Measurements from ENCODE around the gene IFT88.

IFT88 gene

DNA sequence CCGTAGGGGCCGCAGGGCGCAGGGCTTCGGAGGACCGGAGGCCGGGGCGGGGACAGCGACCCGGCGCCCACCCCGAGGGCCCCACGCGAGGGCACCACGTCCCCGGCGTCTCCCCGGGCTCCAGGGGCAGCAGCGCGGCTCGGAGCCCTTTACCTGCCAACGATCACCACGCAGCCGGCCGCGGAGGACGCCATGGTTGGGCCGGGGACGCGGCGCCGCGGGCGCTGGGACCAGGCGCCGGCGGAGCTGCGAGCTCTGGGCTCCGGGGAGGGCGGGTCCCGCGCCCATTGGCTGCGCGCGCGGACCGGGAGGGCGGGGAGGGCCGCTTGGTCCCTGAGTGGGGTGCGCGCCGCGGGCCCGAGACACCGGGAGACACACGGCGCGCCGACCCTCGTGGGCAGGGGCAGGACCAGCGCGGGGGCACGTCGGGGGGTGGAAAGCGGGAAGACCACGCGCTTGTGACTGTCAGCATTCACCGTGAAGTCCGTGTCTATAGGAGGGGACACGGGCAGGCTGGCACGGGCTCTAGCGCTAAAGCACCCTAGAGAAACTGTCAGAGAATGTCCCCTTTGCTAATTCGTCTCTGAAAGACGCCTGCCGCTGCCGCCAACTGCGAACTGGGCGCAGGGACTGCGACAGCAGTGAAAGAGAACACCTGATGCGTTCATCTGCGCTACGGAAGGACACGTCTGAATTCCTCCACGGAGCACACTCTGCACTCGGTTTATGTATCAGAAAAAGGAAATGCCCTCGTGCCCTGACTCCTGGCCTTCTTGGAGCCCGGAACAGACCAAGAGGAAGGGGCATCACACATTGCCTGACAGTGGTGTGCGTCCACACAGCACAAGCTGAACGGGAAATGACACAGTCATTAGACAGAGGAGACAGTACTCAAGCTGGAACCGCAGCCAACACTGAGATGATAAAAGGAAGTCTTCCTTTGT, 41.1 kb upstream of the IFT88 start, which contains the start of gene CRYL1:
TSS of gene CRYL1 (minus strand) at position 257 of the 944 bp plus-strand sequence. CDS start at position 194, 63 bp downstream.
- Histone ChIP-seq H3K27ac (ENCODE audit: low read depth, low read length) (no peak within 1 kb of the TSS), H4K5ac (ENCODE audit: low read length) (no peak within 1 kb of the TSS), H3K4me2 (ENCODE audit: low read length) (peak within 1 kb of the TSS; percentile 60), H3K27me3 (ENCODE audit: insufficient read depth, low read length, poor library complexity) (no peaks in the 10 kb centered on the region), H2BK15ac (replicated peaks; ENCODE audit: low read depth) (no peak within 1 kb of the TSS), H3K4me1 (ENCODE audit: control insufficient read depth, low read depth, low read length) (no peaks in the 10 kb centered on the region), H3K4ac (ENCODE audit: low read depth, low read length) (no peak within 1 kb of the TSS), H2BK120ac (ENCODE audit: low read depth, low read length) (no peak within 1 kb of the TSS), H3K79me1 (ENCODE audit: low read length) (no peaks in the 10 kb centered on the region), H3K18ac (ENCODE audit: low read length) (no peak within 1 kb of the TSS), H2BK5ac (ENCODE audit: low read length) (no peak within 1 kb of the TSS), H3K36me3 (ENCODE audit: control insufficient read depth, insufficient read depth, low read length) (no peaks in the 10 kb centered on the region), H4K8ac (ENCODE audit: low read depth, low read length) (no peak within 1 kb of the TSS), H2AK5ac (ENCODE audit: low read length) (no peak within 1 kb of the TSS), H3K4me3 (ENCODE audit: low read length) (peak within 1 kb of the TSS; percentile 33), H3K56ac (ENCODE audit: low read length) (peak within 1 kb of the TSS; percentile 83), H3K79me2 (ENCODE audit: control insufficient read depth, insufficient read depth, low read length) (no peaks in the 10 kb centered on the region), H3K9ac (ENCODE audit: low read length) (peak within 1 kb of the TSS; percentile 56), H3K23ac (ENCODE audit: low read length) (no peak within 1 kb of the TSS)
- peak; percentile 25 for DNase-seq
- no CpG with 5 or more reads among the region's 89 CpGs for WGBS (ENCODE audit: extremely low coverage, insufficient coverage, low lambda C conversion rate)

- no peak overlapping the region for H3K4me3 ChIP-seq (ENCODE audit: low read length)
These were observed 40.3 kb upstream of the IFT88 start for GRCh38 chr13:20526664-20527063.

DNA sequence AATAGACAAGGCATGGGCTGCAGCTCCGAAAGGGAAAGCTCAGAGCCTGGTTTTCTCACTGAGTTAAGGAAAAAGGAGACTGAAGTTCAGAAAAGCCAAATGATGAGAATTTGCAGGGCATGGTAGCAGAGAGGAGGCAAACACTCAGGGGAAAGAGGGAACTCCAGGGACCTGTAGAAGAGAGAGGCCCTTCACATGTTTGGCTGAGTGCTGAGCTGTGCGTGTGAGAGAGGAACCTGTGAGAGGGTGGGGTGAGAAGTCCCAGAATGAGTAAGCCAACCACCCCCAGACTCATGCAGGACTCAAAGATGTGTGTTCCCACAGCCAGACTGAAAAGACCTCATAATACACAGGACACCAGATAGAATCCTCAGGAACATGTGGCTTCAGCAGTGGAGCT, 38.5 kb upstream of the IFT88 start:
- no CpG with 5 or more reads among the region's 2 CpGs for WGBS (ENCODE audit: extremely low coverage, insufficient coverage, low lambda C conversion rate)
- Histone ChIP-seq H3K23ac (ENCODE audit: low read length) (no peak overlapping the region), H3K4ac (ENCODE audit: low read depth, low read length) (no peak overlapping the region), H3K4me3 (ENCODE audit: low read length) (no peak overlapping the region), H3K79me2 (ENCODE audit: control insufficient read depth, insufficient read depth, low read length) (no peaks in the 10 kb centered on the region), H3K36me3 (ENCODE audit: control insufficient read depth, insufficient read depth, low read length) (no peaks in the 10 kb centered on the region), H3K56ac (ENCODE audit: low read length) (no peak overlapping the region), H3K27me3 (ENCODE audit: insufficient read depth, low read length, poor library complexity) (no peaks in the 10 kb centered on the region), H3K4me1 (ENCODE audit: control insufficient read depth, low read depth, low read length) (no peaks in the 10 kb centered on the region), H4K8ac (ENCODE audit: low read depth, low read length) (no peak overlapping the region), H4K5ac (ENCODE audit: low read length) (no peak overlapping the region), H2BK15ac (replicated peaks; ENCODE audit: low read depth) (no peak overlapping the region), H3K79me1 (ENCODE audit: low read length) (no peaks in the 10 kb centered on the region), H2AK5ac (ENCODE audit: low read length) (no peak overlapping the region), H3K18ac (ENCODE audit: low read length) (no peak overlapping the region), H3K9ac (ENCODE audit: low read length) (no peak overlapping the region), H2BK120ac (ENCODE audit: low read depth, low read length) (no peak overlapping the region), H3K4me2 (ENCODE audit: low read length) (no peak overlapping the region), H2BK5ac (ENCODE audit: low read length) (no peak overlapping the region), H3K27ac (ENCODE audit: low read depth, low read length) (no peak overlapping the region)
- DNase-seq = no peak

More at GRCh38 chr13:20526664-20527063, 40.3 kb upstream of the IFT88 start:
- Histone ChIP-seq H3K4ac (ENCODE audit: low read depth, low read length) (no peak overlapping the region), H2BK15ac (replicated peaks; ENCODE audit: low read depth) (no peak overlapping the region), H3K36me3 (ENCODE audit: control insufficient read depth, insufficient read depth, low read length) (no peaks in the 10 kb centered on the region), H3K27ac (ENCODE audit: low read depth, low read length) (no peak overlapping the region), H4K5ac (ENCODE audit: low read length) (no peak overlapping the region), H2BK5ac (ENCODE audit: low read length) (no peak overlapping the region), H3K18ac (ENCODE audit: low read length) (no peak overlapping the region), H3K27me3 (ENCODE audit: insufficient read depth, low read length, poor library complexity) (no peaks in the 10 kb centered on the region), H3K56ac (ENCODE audit: low read length) (no peak overlapping the region), H2AK5ac (ENCODE audit: low read length) (no peak overlapping the region), H3K79me1 (ENCODE audit: low read length) (no peaks in the 10 kb centered on the region), H3K23ac (ENCODE audit: low read length) (no peak overlapping the region), H3K79me2 (ENCODE audit: control insufficient read depth, insufficient read depth, low read length) (no peaks in the 10 kb centered on the region), H3K4me2 (ENCODE audit: low read length) (no peak overlapping the region), H4K8ac (ENCODE audit: low read depth, low read length) (no peak overlapping the region), H3K9ac (ENCODE audit: low read length) (no peak overlapping the region), H2BK120ac (ENCODE audit: low read depth, low read length) (no peak overlapping the region), H3K4me1 (ENCODE audit: control insufficient read depth, low read depth, low read length) (no peaks in the 10 kb centered on the region)
- WGBS (ENCODE audit: extremely low coverage, insufficient coverage, low lambda C conversion rate) = no CpG with 5 or more reads among the region's 6 CpGs
- DNase-seq = peak; percentile 7

DNA sequence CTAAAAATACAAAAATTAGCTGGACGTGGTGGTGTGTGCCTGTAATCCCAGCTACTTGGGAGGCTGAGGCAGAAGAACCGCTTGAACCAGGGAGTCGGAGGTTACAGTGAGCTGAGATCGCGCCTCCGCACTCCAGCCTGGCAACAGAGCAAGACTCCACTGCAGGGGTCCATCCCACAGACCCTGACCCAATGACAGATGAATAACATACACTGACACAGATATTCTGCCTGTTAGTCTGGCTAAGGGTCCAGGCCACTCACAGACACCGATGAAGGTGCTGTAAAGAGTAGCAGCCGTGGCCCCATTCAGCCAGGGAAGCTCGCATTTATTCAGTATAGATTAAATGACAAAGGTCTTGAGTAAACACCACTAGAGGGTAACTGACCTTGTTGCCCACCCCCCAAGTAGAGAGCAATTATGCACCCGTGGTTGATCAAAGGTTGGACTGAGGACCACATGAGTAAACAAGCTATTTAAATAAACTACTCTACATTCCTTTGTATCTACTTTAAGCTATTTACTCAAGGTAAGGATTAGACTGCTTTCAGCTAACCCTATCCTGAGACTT, 32.8 kb upstream of the IFT88 start:
- no peak overlapping the region for H3K9ac ChIP-seq (ENCODE audit: low read length)
- WGBS (ENCODE audit: extremely low coverage, insufficient coverage, low lambda C conversion rate) = no CpG with 5 or more reads among the region's 10 CpGs
- H3K56ac ChIP-seq (ENCODE audit: low read length) = no peak overlapping the region
- H3K27me3 ChIP-seq (ENCODE audit: insufficient read depth, low read length, poor library complexity) = no peaks in the 10 kb centered on the region
- H3K23ac ChIP-seq (ENCODE audit: low read length) = no peak overlapping the region
- H2BK120ac ChIP-seq (ENCODE audit: low read depth, low read length) = no peak overlapping the region
- no peak overlapping the region for H2BK15ac ChIP-seq (replicated peaks; ENCODE audit: low read depth)
- H3K4me1 ChIP-seq (ENCODE audit: control insufficient read depth, low read depth, low read length) = no peaks in the 10 kb centered on the region
- no peak overlapping the region for H3K18ac ChIP-seq (ENCODE audit: low read length)
- no peak for DNase-seq
- H3K4ac ChIP-seq (ENCODE audit: low read depth, low read length) = no peak overlapping the region
- no peak overlapping the region for H4K5ac ChIP-seq (ENCODE audit: low read length)
- no peak overlapping the region for H4K8ac ChIP-seq (ENCODE audit: low read depth, low read length)
- no peak overlapping the region for H3K4me3 ChIP-seq (ENCODE audit: low read length)
- no peaks in the 10 kb centered on the region for H3K36me3 ChIP-seq (ENCODE audit: control insufficient read depth, insufficient read depth, low read length)
- no peak overlapping the region for H2BK5ac ChIP-seq (ENCODE audit: low read length)
- H3K4me2 ChIP-seq (ENCODE audit: low read length) = no peak overlapping the region
- no peak overlapping the region for H2AK5ac ChIP-seq (ENCODE audit: low read length)
- H3K79me1 ChIP-seq (ENCODE audit: low read length) = no peaks in the 10 kb centered on the region
- no peak overlapping the region for H3K27ac ChIP-seq (ENCODE audit: low read depth, low read length)
- no peaks in the 10 kb centered on the region for H3K79me2 ChIP-seq (ENCODE audit: control insufficient read depth, insufficient read depth, low read length)

DNA sequence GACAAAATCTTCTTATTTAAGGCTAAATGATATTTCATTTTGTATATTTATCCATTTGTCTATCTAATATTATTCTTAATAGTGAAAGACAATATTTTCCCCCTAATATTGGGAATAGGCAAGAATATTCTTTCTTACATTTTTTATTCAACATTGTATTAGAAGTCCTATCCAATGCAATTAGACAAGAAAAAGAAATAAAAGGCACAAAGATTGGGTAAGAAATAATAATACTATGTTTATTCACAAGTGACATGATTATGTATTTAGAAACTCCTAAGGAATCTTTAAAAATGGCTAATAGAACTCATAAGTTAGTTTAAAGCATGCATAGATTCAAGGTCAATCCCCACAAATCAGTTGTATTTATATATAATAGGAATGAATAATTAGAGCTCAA, 30.0 kb upstream of the IFT88 start:
- no peak overlapping the region for H2BK15ac ChIP-seq (replicated peaks; ENCODE audit: low read depth)
- DNase-seq = no peak
- H4K8ac ChIP-seq (ENCODE audit: low read depth, low read length) = no peak overlapping the region
- no peak overlapping the region for H2BK120ac ChIP-seq (ENCODE audit: low read depth, low read length)
- H3K56ac ChIP-seq (ENCODE audit: low read length) = no peak overlapping the region
- H3K27ac ChIP-seq (ENCODE audit: low read depth, low read length) = no peak overlapping the region
- no peaks in the 10 kb centered on the region for H3K79me2 ChIP-seq (ENCODE audit: control insufficient read depth, insufficient read depth, low read length)
- no peak overlapping the region for H3K18ac ChIP-seq (ENCODE audit: low read length)
- no peaks in the 10 kb centered on the region for H3K4me1 ChIP-seq (ENCODE audit: control insufficient read depth, low read depth, low read length)
- no peak overlapping the region for H3K4me3 ChIP-seq (ENCODE audit: low read length)
- no peak overlapping the region for H2AK5ac ChIP-seq (ENCODE audit: low read length)
- no peak overlapping the region for H3K9ac ChIP-seq (ENCODE audit: low read length)
- no peak overlapping the region for H4K5ac ChIP-seq (ENCODE audit: low read length)
- no peak overlapping the region for H3K4ac ChIP-seq (ENCODE audit: low read depth, low read length)
- no peaks in the 10 kb centered on the region for H3K79me1 ChIP-seq (ENCODE audit: low read length)
- H3K23ac ChIP-seq (ENCODE audit: low read length) = no peak overlapping the region
- H3K36me3 ChIP-seq (ENCODE audit: control insufficient read depth, insufficient read depth, low read length) = no peaks in the 10 kb centered on the region
- no peak overlapping the region for H3K4me2 ChIP-seq (ENCODE audit: low read length)
- H3K27me3 ChIP-seq (ENCODE audit: insufficient read depth, low read length, poor library complexity) = no peaks in the 10 kb centered on the region
- H2BK5ac ChIP-seq (ENCODE audit: low read length) = no peak overlapping the region
